ENCODE measurements around the gene UBL7. TPM values are rescaled to one million over a fixed set of nuclear protein-coding genes. Genes with fewer than 3 reads are reported as not detected.

The UBL7 gene
- total RNA-seq, 1 donor from 2014 or later = 43.1 TPM

GRCh38 chr15:74423431-74424257 is 37.3 kb downstream of the UBL7 start:
- no peak for DNase-seq (ENCODE audit: low spot score)

- DNase-seq (ENCODE audit: low spot score) = no peak
These were observed 38.1 kb downstream of the UBL7 start for GRCh38 chr15:74422652-74423430.

GRCh38 chr15:74422265-74422651 is 38.7 kb downstream of the UBL7 start:
- no peak for DNase-seq (ENCODE audit: low spot score)

- no peak for DNase-seq (ENCODE audit: low spot score)
These were observed 39.4 kb downstream of the UBL7 start for GRCh38 chr15:74421302-74422245.

- peak; percentile 51 for DNase-seq (ENCODE audit: low spot score)
These were observed 40.6 kb downstream of the UBL7 start for GRCh38 chr15:74420193-74420905.

GRCh38 chr15:74419432-74419831 is 41.5 kb downstream of the UBL7 start:
- no peak for DNase-seq (ENCODE audit: low spot score)

- no peak for DNase-seq (ENCODE audit: low spot score)
These were observed 42.2 kb downstream of the UBL7 start for GRCh38 chr15:74418575-74419338.

- no peak for DNase-seq (ENCODE audit: low spot score)
These were observed 43.3 kb downstream of the UBL7 start for GRCh38 chr15:74417670-74418069.

- no peak for DNase-seq (ENCODE audit: low spot score)
These were observed 43.7 kb downstream of the UBL7 start for GRCh38 chr15:74417225-74417624.

GRCh38 chr15:74415966-74416916 is 44.7 kb downstream of the UBL7 start:
- DNase-seq (ENCODE audit: low spot score) = no peak

GRCh38 chr15:74414603-74415338 is 46.2 kb downstream of the UBL7 start:
- no peak for DNase-seq (ENCODE audit: low spot score)

GRCh38 chr15:74414081-74414580 is 46.8 kb downstream of the UBL7 start:
- no peak for DNase-seq (ENCODE audit: low spot score)

- no peak for DNase-seq (ENCODE audit: low spot score)
These were observed 47.4 kb downstream of the UBL7 start for GRCh38 chr15:74413350-74414080.

GRCh38 chr15:74412159-74412558 is 48.8 kb downstream of the UBL7 start:
- no peak for DNase-seq (ENCODE audit: low spot score)

GRCh38 chr15:74411686-74412085 is 49.3 kb downstream of the UBL7 start:
- DNase-seq (ENCODE audit: low spot score) = no peak

- no peak for DNase-seq (ENCODE audit: low spot score)
These were observed 50.5 kb downstream of the UBL7 start for GRCh38 chr15:74410502-74410901.

GRCh38 chr15:74409225-74409624 is 51.7 kb downstream of the UBL7 start:
- no peak for DNase-seq (ENCODE audit: low spot score)

- no peak for DNase-seq (ENCODE audit: low spot score)
These were observed 52.1 kb downstream of the UBL7 start for GRCh38 chr15:74408815-74409214.
